Measurements from ENCODE around the gene YY2. TPM values are rescaled to one million over a fixed set of nuclear protein-coding genes. Genes with fewer than 3 reads are reported as not detected.
"Not testable (repeated sequence)": the region's sequence is repeated elsewhere in the genome, so short reads cannot be mapped to it uniquely, and the experiment has no call there.

Gene YY2
- 1 to 10 TPM in 3 of 4 donors, under 1 TPM in 1; 0.83 to 4.5 (median 3.5) TPM for total RNA-seq

DNA sequence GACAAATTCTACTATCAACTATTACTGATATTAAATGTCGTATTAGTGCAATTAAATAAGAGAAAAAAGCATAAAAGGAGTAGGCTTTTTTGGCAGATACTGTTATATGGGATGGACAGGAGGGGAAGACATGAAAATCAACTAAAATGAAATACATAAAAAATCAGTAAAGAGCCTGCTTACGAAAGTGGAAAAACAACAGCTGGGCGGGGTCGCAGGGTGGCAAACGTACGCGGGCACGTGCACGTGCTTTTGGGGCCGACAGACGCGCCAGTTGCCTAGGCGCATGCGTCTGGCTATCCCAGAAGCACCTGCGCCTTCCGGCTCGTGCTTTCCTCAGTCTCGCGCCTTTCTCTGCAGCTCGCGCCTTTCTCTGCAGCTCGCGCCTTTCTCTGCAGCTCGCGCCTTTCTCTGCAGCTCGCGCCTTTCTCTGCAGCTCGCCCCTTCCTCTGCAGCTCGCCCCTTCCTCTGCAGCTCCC, at the start of gene YY2:
TSS of gene YY2 (plus strand) at position 51 of the 479 bp plus-strand sequence. CDS start 498 bp downstream, outside the sequence.
- peaks cover 20% of the 10 kb centered on the region for H3K36me3 ChIP-seq
- no peak for TF ChIP-seq POLR2AphosphoS5 (IDR thresholded peaks at IDR 0.05)
- TF ChIP-seq EP300 (IDR thresholded peaks at IDR 0.05), result no peak
- no peak within 1 kb of the TSS for H3K27ac ChIP-seq
- H3K4me3 ChIP-seq, result no peak within 1 kb of the TSS
- 88% methylated on average over 29 of the region's 29 CpGs for WGBS
- H3K27me3 ChIP-seq, result no peaks in the 10 kb centered on the region
- no peaks in the 10 kb centered on the region for H3K4me1 ChIP-seq
- no peak for DNase-seq (ENCODE audit: low spot score in 2 of 2)
- no peaks in the 10 kb centered on the region for H3K9me3 ChIP-seq

DNA sequence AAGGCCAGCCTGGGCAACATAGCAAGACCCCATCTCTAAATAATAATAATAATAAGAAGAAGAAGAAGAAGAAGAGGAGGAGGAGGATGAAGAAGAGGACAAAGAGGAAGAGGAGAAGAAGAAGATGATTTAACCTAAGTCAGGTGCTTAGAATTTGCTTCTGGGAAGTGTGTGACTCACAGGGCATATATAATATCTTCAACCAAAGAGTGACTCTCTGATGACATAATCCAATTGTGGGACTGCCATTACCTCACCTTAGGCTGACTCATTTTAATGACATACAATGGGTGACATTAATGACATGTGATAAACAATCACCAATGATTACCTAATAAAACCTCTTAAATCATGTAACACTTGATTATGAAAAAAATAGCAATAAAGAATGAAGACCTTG, 49.1 kb upstream of the YY2 start:
- Histone ChIP-seq H3K36me3 (no peaks in the 10 kb centered on the region), H3K27ac (no peak overlapping the region), H3K27me3 (no peaks in the 10 kb centered on the region), H3K4me3 (no peak overlapping the region), H3K9me3 (no peaks in the 10 kb centered on the region), H3K4me1 (no peaks in the 10 kb centered on the region)
- TF ChIP-seq POLR2A (IDR thresholded peaks at IDR 0.05), result no peak
- DNase-seq (ENCODE audit: low spot score in 2 of 2), result no peak

DNA sequence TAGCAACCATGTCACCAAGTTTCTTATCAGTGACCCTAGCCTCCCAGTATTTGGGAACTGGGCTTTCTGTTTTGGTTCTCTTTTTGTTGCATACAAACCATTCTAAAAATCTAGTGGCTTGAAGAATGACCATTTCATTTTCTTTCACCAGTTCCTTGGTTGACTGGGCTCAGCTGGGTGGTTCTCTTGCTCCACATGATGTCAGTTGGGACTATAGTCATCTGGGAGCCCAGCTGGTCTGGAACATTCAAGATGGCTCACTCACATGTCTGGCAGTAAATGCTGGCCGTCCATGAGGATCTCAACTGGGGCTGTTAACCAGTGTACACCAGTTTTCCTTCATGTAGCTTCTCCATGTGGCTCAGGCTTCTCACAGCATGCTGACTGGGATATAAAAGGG, 44.0 kb upstream of the YY2 start:
- Histone ChIP-seq H3K4me1 (no peaks in the 10 kb centered on the region), H3K36me3 (no peaks in the 10 kb centered on the region)

DNA sequence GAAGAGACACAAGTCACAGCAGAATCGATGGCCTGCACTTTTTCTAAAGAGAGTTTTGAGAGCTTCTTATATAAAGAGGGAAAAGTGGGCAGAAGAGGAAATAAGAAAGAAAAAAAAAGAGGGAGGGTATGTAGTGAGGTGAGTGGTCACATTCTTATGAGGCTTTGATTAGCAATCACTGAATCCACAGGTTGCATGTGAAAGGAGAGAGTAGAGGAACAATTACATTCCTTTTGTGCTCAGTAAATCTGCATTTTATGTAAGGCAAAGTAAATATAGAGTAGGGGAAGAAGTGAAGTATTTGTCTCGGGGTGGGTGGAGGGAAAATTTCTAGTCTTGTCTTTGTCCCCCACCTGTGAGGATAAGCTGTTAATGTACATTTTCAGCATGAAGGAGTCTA, 43.2 kb upstream of the YY2 start:
- Histone ChIP-seq H3K4me1 (no peaks in the 10 kb centered on the region), H3K36me3 (no peaks in the 10 kb centered on the region), H3K27me3 (no peaks in the 10 kb centered on the region), H3K27ac (no peak overlapping the region), H3K4me3 (no peak overlapping the region), H3K9me3 (no peaks in the 10 kb centered on the region)
- DNase-seq (ENCODE audit: low spot score in 2 of 2), result no peak
- TF ChIP-seq POLR2A (IDR thresholded peaks at IDR 0.05) (no peak), EP300 (IDR thresholded peaks at IDR 0.05) (no peak), POLR2AphosphoS5 (IDR thresholded peaks at IDR 0.05) (no peak)
- TF ChIP-seq, protein P1, sequence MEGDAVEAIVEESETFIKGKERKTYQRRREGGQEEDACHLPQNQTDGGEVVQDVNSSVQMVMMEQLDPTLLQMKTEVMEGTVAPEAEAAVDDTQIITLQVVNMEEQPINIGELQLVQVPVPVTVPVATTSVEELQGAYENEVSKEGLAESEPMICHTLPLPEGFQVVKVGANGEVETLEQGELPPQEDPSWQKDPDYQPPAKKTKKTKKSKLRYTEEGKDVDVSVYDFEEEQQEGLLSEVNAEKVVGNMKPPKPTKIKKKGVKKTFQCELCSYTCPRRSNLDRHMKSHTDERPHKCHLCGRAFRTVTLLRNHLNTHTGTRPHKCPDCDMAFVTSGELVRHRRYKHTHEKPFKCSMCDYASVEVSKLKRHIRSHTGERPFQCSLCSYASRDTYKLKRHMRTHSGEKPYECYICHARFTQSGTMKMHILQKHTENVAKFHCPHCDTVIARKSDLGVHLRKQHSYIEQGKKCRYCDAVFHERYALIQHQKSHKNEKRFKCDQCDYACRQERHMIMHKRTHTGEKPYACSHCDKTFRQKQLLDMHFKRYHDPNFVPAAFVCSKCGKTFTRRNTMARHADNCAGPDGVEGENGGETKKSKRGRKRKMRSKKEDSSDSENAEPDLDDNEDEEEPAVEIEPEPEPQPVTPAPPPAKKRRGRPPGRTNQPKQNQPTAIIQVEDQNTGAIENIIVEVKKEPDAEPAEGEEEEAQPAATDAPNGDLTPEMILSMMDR (IDR thresholded peaks at IDR 0.05), result no peak
- 82% methylated on average over 2 of the region's 2 CpGs for WGBS

More for the DNA sequence above, 44.0 kb upstream of the YY2 start:
- Histone ChIP-seq H3K27ac (no peak overlapping the region), H3K9me3 (no peaks in the 10 kb centered on the region), H3K4me3 (no peak overlapping the region), H3K27me3 (no peaks in the 10 kb centered on the region)
- 70% methylated on average over 1 of the region's 1 CpG for WGBS
- TF ChIP-seq, protein P1 (IDR thresholded peaks at IDR 0.05), result no peak
- TF ChIP-seq POLR2AphosphoS5 (IDR thresholded peaks at IDR 0.05) (no peak), EP300 (IDR thresholded peaks at IDR 0.05) (no peak), POLR2A (IDR thresholded peaks at IDR 0.05) (no peak)
- no peak for DNase-seq (ENCODE audit: low spot score in 2 of 2)

DNA sequence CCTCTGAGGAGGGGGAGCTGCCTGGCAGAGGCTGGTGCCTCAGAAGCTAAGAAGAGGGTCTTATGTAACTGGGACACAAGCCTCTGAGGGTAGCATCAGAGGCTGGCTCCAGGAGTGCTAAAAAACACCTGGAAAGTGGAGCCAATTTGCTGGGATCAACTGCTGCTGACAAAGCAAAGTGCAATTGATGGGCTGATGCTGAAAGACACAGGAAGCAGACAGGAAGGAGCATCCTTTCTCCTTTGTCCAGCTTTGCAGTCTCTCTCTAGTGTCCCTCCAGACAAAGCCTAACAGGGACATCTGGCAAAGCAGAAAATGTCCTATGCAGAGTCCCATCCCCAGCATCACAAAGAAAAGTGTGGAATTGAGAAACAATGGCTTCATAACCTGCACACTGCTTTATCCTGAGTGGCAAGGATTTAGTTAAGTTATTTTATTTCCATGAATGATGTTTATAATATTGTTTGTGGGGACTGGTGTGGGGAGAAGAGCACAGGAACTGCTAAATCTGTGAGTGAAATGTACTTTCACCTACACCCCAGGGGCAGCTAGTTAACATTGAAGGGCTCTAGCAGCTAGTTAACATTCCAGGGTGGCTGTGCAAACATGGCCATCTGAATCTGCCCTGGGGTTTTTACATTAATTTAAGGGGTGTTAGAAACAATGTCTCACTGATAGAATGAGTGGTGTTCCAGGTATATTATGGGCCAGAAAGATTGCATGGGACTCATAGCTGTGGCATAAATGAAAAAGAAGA, 42.0 kb upstream of the YY2 start:
- Histone ChIP-seq H3K27me3 (no peaks in the 10 kb centered on the region), H3K9me3 (no peaks in the 10 kb centered on the region), H3K36me3 (no peaks in the 10 kb centered on the region), H3K4me3 (no peak overlapping the region), H3K27ac (no peak overlapping the region), H3K4me1 (no peaks in the 10 kb centered on the region)
- no peak for DNase-seq (ENCODE audit: low spot score in 2 of 2)
- TF ChIP-seq EP300 (IDR thresholded peaks at IDR 0.05) (no peak), POLR2A (IDR thresholded peaks at IDR 0.05) (no peak), POLR2AphosphoS5 (IDR thresholded peaks at IDR 0.05) (no peak)
- TF ChIP-seq, protein P1 (IDR thresholded peaks at IDR 0.05), result no peak

DNA sequence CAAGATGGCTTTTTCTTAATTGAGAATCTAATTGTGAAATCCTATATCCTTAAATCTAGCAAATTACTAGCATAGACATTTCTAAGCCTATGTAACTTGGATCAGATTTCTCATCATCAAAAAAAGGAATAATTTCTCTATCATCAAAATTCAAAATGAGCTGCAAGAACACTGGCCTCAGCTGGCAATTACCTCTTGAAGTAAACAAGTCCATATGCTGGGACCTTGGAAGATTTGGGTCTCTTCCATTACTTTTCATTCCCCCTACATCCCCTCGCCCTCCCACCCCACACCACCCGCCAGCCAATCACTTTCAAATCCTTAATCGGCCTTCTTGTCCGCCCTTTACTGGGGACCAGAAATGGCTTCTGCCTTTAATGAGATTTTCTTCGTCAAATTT, 39.7 kb upstream of the YY2 start:
- DNase-seq (ENCODE audit: low spot score in 2 of 2), result no peak
- WGBS, result 73% methylated on average over 5 of the region's 5 CpGs
- H3K27ac ChIP-seq, result no peak overlapping the region
- TF ChIP-seq POLR2AphosphoS5 (IDR thresholded peaks at IDR 0.05) (no peak), POLR2A (IDR thresholded peaks at IDR 0.05) (no peak), EP300 (IDR thresholded peaks at IDR 0.05) (no peak)
- TF ChIP-seq, protein P1 (IDR thresholded peaks at IDR 0.05), result no peak
- H3K9me3 ChIP-seq, result no peaks in the 10 kb centered on the region
- no peaks in the 10 kb centered on the region for H3K36me3 ChIP-seq
- no peaks in the 10 kb centered on the region for H3K4me1 ChIP-seq
- no peak overlapping the region for H3K4me3 ChIP-seq
- no peaks in the 10 kb centered on the region for H3K27me3 ChIP-seq

DNA sequence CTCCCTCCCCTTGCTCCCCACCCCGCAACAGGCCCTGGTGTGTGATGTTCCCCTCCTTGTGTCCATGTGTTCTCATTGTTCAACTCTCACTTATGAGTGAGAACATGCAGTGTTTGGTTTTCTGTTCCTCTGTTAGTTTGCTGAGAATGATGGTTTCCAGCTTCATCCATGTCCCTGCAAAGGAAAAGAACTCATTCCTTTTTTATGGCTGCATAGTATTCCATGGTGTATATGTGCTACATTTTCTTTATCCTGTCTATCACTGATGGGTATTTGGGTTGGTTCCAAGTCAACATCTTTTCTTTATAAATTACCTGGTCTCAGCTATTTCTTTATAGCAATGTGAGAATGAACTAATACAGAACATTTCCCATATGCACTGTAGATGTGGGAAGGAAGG, 35.6 kb upstream of the YY2 start:
- not testable (repeated sequence) for H3K27ac ChIP-seq; H3K4me1 ChIP-seq; H3K36me3 ChIP-seq; H3K27me3 ChIP-seq; H3K9me3 ChIP-seq; DNase-seq (ENCODE audit: low spot score in 2 of 2); H3K4me3 ChIP-seq
- WGBS, result 91% methylated on average over 1 of the region's 1 CpG

Measured in suprapubic skin (tissue), 4 donors.